Neural cell (in vitro differentiated cells): ENCODE data around the gene ADD1. TPM values are rescaled to one million over a fixed set of nuclear protein-coding genes. Genes with fewer than 3 reads are reported as not detected.

ENCODE experiments used
- H2AFZ ChIP-seq: fragments of 200-600, 300-800 bp; sonication (generic), shearing (Covaris generic); 2 replicates; pipeline ENCODE4 v1.6.0; 2014; ENCODE audit warnings: low read depth, mild to moderate bottlenecking, antibody characterized with exemption, low read length, moderate library complexity
- H3F3A ChIP-seq: fragments of 200-600 bp; shearing (Covaris generic); 2 replicates; pipeline ENCODE4 v1.6.1; 2016; ENCODE audit warnings: mild to moderate bottlenecking, moderate library complexity, mixed read lengths, antibody characterized with exemption, low read length; ENCODE audit not compliant: insufficient read depth, poor library complexity, severe bottlenecking
- H3K27ac ChIP-seq: fragments of 200-600, 300-800 bp; sonication (generic), shearing (Covaris generic); 2 replicates; pipeline ENCODE4 v1.5.1; 2014; ENCODE audit warnings: mild to moderate bottlenecking, low read length, moderate library complexity
- H3K27me3 ChIP-seq: fragments of 300-800, 200-600 bp; sonication (generic), shearing (Covaris generic); 2 replicates; pipeline ENCODE4 v1.6.0; 2014; ENCODE audit warnings: mild to moderate bottlenecking, low read depth, low read length, moderate library complexity; ENCODE audit not compliant: insufficient read depth
- H3K36me3 ChIP-seq: fragments of 300-800, 200-600 bp; sonication (generic), shearing (Covaris generic); 2 replicates; pipeline ENCODE4 v1.5.1; 2014; ENCODE audit warnings: mild to moderate bottlenecking, antibody characterized with exemption, low read length, moderate library complexity; ENCODE audit not compliant: insufficient read depth
- H3K4me2 ChIP-seq: fragments of 300-800, 200-600 bp; sonication (generic), shearing (Covaris generic); 2 replicates; pipeline ENCODE4 v1.6.0; 2014; ENCODE audit warnings: mild to moderate bottlenecking, low read length
- H3K4me3 ChIP-seq: fragments of 300-800, 200-600 bp; sonication (generic), shearing (Covaris generic); 2 replicates; pipeline ENCODE4 v1.5.1; 2014; ENCODE audit warnings: mild to moderate bottlenecking, low read length, moderate library complexity
- H3K79me2 ChIP-seq: fragments of 200-600 bp; shearing (Covaris generic); replicated peaks from 2 replicates; pipeline ENCODE4 v1.6.0; 2014; ENCODE audit warnings: mild to moderate bottlenecking, low read length, moderate library complexity; ENCODE audit not compliant: insufficient read depth
- H3K9ac ChIP-seq: fragments of 300-800, 200-600 bp; sonication (generic), shearing (Covaris generic); 2 replicates; pipeline ENCODE4 v1.6.1; 2016; ENCODE audit warnings: mild to moderate bottlenecking, low read length, mixed read lengths
- H3K9me2 ChIP-seq: fragments of 200-600 bp; shearing (Covaris generic); 2 replicates; pipeline ENCODE4 v1.6.1; 2016; ENCODE audit warnings: mild to moderate bottlenecking, low read length, mixed read lengths; ENCODE audit not compliant: insufficient read depth
- H3K9me3 ChIP-seq: fragments of 200-600, 300-800 bp; sonication (generic), shearing (Covaris generic); 2 replicates; pipeline ENCODE4 v1.6.1; 2016; ENCODE audit warnings: mild to moderate bottlenecking, mixed run types, low read length, moderate library complexity, mixed read lengths
- H4K20me1 ChIP-seq: fragments of 200-600 bp; shearing (Covaris generic); 2 replicates; pipeline ENCODE4 v1.6.1; 2016; ENCODE audit warnings: mild to moderate bottlenecking, mixed run types; ENCODE audit not compliant: insufficient read depth
- EP300 ChIP-seq: fragments of 450-650 bp; conservative IDR thresholded peaks from 2 replicates; pipeline ENCODE4 v1.6.1; 2014; ENCODE audit warnings: antibody characterized with exemption, mild to moderate bottlenecking, moderate library complexity; ENCODE audit not compliant: poor library complexity, severe bottlenecking
- EZH2 ChIP-seq: fragments of 200-600, 300-800 bp; shearing (Covaris generic), sonication (generic); IDR thresholded peaks from 2 replicates; pipeline ENCODE4 v1.6.1; 2014; ENCODE audit warnings: antibody characterized with exemption, low read length, borderline replicate concordance, mild to moderate bottlenecking; ENCODE audit not compliant: insufficient read depth, poor library complexity, severe bottlenecking
- MXI1 ChIP-seq: fragments of 450-650 bp; conservative IDR thresholded peaks from 2 replicates; pipeline ENCODE4 v1.6.1; 2014; ENCODE audit warnings: antibody characterized with exemption, mild to moderate bottlenecking; ENCODE audit not compliant: poor library complexity, severe bottlenecking
- POLR2AphosphoS5 ChIP-seq: IDR thresholded peaks from 2 replicates; pipeline ENCODE4 v1.6.1; 2012
- RAD21 ChIP-seq: fragments of 450-650 bp; conservative IDR thresholded peaks from 2 replicates; pipeline ENCODE4 v1.6.1; 2014; ENCODE audit warnings: antibody characterized with exemption, mild to moderate bottlenecking, moderate library complexity
- SMC3 ChIP-seq: fragments of 450-650 bp; conservative IDR thresholded peaks from 2 replicates; pipeline ENCODE4 v1.6.1; 2014; ENCODE audit warnings: antibody characterized with exemption, mild to moderate bottlenecking, moderate library complexity; ENCODE audit not compliant: poor library complexity
- TAF1 ChIP-seq: IDR thresholded peaks from 2 replicates; pipeline ENCODE4 v1.6.1; 2012; ENCODE audit warnings: low read depth
- polyA plus RNA-seq: library from polyadenylated mRNA; depleted of rRNA; stranded (reverse); fragments of >200 nt; gene quantifications from 2 replicates; pipeline ENCODE4 v1.2.3, GENCODE V29; 2014
- TF ChIP-seq, protein P1 (sequence below): fragments of 450-650 bp; IDR thresholded peaks from 2 replicates; pipeline ENCODE4 v1.5.1; 2014; ENCODE audit warnings: antibody characterized with exemption, mild to moderate bottlenecking, moderate library complexity; ENCODE audit not compliant: poor library complexity, severe bottlenecking
- TF ChIP-seq, protein P2 (sequence below): IDR thresholded peaks from 2 replicates; pipeline ENCODE4 v1.6.1; 2012; ENCODE audit warnings: borderline replicate concordance

The ADD1 gene
- polyA plus RNA-seq, 1 donor from 2014 or later, result 190 TPM

DNA sequence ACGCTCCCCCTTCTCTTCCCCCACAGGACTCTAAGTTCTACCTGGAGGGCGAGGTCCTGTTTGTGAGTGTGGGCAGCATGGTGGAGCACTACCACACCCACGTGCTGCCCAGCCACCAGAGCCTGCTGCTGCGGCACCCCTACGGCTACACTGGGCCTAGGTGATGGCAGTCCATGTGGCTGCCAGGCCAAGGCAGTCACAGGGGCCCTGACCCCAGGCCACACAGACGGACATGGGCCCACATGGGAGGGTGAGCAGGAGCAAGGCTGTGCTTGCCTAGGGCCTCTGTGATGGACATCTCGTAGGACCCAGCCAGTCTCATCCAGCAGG, 10.0 kb upstream of the ADD1 start:
- Histone ChIP-seq H2AFZ (no peak overlapping the region), H3K27ac (no peak overlapping the region), H3K9me2 (no peaks in the 10 kb centered on the region), H3K36me3 (no peaks in the 10 kb centered on the region), H3K9me3 (no peaks in the 10 kb centered on the region), H3K4me3 (no peak overlapping the region), H3K4me2 (no peak overlapping the region), H3K9ac (no peak overlapping the region), H3K79me2 (no peaks in the 10 kb centered on the region), H3K27me3 (no peaks in the 10 kb centered on the region), H4K20me1 (no peaks in the 10 kb centered on the region), H3F3A (no peaks in the 10 kb centered on the region)
- no peak for TF ChIP-seq SMC3
- TF ChIP-seq, protein P1, sequence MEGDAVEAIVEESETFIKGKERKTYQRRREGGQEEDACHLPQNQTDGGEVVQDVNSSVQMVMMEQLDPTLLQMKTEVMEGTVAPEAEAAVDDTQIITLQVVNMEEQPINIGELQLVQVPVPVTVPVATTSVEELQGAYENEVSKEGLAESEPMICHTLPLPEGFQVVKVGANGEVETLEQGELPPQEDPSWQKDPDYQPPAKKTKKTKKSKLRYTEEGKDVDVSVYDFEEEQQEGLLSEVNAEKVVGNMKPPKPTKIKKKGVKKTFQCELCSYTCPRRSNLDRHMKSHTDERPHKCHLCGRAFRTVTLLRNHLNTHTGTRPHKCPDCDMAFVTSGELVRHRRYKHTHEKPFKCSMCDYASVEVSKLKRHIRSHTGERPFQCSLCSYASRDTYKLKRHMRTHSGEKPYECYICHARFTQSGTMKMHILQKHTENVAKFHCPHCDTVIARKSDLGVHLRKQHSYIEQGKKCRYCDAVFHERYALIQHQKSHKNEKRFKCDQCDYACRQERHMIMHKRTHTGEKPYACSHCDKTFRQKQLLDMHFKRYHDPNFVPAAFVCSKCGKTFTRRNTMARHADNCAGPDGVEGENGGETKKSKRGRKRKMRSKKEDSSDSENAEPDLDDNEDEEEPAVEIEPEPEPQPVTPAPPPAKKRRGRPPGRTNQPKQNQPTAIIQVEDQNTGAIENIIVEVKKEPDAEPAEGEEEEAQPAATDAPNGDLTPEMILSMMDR, result no peak
- TF ChIP-seq MXI1, result no peak
- TF ChIP-seq TAF1, result no peak

- H3F3A ChIP-seq, result no peaks in the 10 kb centered on the region
- no peaks in the 10 kb centered on the region for H3K27me3 ChIP-seq
- TF ChIP-seq SMC3 (no peak), EP300 (no peak), EZH2 (no peak), POLR2AphosphoS5 (no peak), RAD21 (no peak), TAF1 (no peak), MXI1 (no peak)
- TF ChIP-seq, protein P1, result no peak
- TF ChIP-seq, protein P2, sequence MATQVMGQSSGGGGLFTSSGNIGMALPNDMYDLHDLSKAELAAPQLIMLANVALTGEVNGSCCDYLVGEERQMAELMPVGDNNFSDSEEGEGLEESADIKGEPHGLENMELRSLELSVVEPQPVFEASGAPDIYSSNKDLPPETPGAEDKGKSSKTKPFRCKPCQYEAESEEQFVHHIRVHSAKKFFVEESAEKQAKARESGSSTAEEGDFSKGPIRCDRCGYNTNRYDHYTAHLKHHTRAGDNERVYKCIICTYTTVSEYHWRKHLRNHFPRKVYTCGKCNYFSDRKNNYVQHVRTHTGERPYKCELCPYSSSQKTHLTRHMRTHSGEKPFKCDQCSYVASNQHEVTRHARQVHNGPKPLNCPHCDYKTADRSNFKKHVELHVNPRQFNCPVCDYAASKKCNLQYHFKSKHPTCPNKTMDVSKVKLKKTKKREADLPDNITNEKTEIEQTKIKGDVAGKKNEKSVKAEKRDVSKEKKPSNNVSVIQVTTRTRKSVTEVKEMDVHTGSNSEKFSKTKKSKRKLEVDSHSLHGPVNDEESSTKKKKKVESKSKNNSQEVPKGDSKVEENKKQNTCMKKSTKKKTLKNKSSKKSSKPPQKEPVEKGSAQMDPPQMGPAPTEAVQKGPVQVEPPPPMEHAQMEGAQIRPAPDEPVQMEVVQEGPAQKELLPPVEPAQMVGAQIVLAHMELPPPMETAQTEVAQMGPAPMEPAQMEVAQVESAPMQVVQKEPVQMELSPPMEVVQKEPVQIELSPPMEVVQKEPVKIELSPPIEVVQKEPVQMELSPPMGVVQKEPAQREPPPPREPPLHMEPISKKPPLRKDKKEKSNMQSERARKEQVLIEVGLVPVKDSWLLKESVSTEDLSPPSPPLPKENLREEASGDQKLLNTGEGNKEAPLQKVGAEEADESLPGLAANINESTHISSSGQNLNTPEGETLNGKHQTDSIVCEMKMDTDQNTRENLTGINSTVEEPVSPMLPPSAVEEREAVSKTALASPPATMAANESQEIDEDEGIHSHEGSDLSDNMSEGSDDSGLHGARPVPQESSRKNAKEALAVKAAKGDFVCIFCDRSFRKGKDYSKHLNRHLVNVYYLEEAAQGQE, result no peak
- no peaks in the 10 kb centered on the region for H3K79me2 ChIP-seq
- H3K27ac ChIP-seq, result no peak overlapping the region
- H3K36me3 ChIP-seq, result no peaks in the 10 kb centered on the region
- no peak overlapping the region for H3K9ac ChIP-seq
- H2AFZ ChIP-seq, result no peak overlapping the region
- no peaks in the 10 kb centered on the region for H3K9me2 ChIP-seq
- H3K4me3 ChIP-seq, result no peak overlapping the region
- H4K20me1 ChIP-seq, result no peaks in the 10 kb centered on the region
- H3K9me3 ChIP-seq, result no peaks in the 10 kb centered on the region
- H3K4me2 ChIP-seq, result no peak overlapping the region
Observed at GRCh38 chr4:2834001-2834921, 9.4 kb upstream of the ADD1 start.
